Liver (tissue), 9 donors: ENCODE results near the gene KIAA1217. TPM values are rescaled to one million over a fixed set of nuclear protein-coding genes. Genes with fewer than 3 reads are reported as not detected.

ENCODE experiments used
- DNase-seq: peaks from one replicate; pipeline ENCODE4 v3.0.0-alpha.2; 2017; ENCODE audit warnings: low spot score
- H3K27ac ChIP-seq, 2 donors: one replicate each; pipeline ENCODE4 v1.7.0; 2013; ENCODE audit warnings: inconsistent platforms in 2 of 2, low read length in 2 of 2, control low read depth in 1 of 2, low read depth in 1 of 2, mild to moderate bottlenecking in 1 of 2
- H3K27me3 ChIP-seq, 4 donors: one replicate each; pipeline versions ENCODE4 v1.6.1 to v1.7.0; 2013; ENCODE audit warnings: low read length in 3 of 4, inconsistent platforms in 1 of 4, mild to moderate bottlenecking in 1 of 4, moderate library complexity in 1 of 4; ENCODE audit not compliant: control insufficient read depth in 4 of 4, insufficient read depth in 4 of 4
- H3K36me3 ChIP-seq, 4 donors: one replicate each; pipeline versions ENCODE4 v1.6.1 to v1.7.0; 2013; ENCODE audit warnings: low read length in 3 of 4, mild to moderate bottlenecking in 3 of 4, low read depth in 1 of 4, moderate library complexity in 1 of 4; ENCODE audit not compliant: control insufficient read depth in 4 of 4, insufficient read depth in 3 of 4
- H3K4me1 ChIP-seq, 4 donors: one replicate each; pipeline versions ENCODE4 v1.6.1 to v1.7.0; 2013; ENCODE audit warnings: low read length in 3 of 4, mild to moderate bottlenecking in 3 of 4, moderate library complexity in 1 of 4; ENCODE audit not compliant: control insufficient read depth in 4 of 4, insufficient read depth in 4 of 4
- H3K4me3 ChIP-seq, 3 donors: one replicate each; pipeline versions ENCODE4 v1.6.1 to v1.7.0; 2013; ENCODE audit warnings: low read length in 3 of 3, control low read depth in 1 of 3, low read depth in 1 of 3, mild to moderate bottlenecking in 1 of 3
- H3K9ac ChIP-seq, 2 donors: one replicate each; pipeline ENCODE4 v1.7.0; 2013; ENCODE audit warnings: low read length in 2 of 2, mild to moderate bottlenecking in 2 of 2, moderate library complexity in 2 of 2, control low read depth in 1 of 2, low read depth in 1 of 2
- H3K9me3 ChIP-seq, 4 donors: one replicate each; pipeline versions ENCODE4 v1.6.1 to v1.7.0; 2013; ENCODE audit warnings: low read length in 3 of 4; ENCODE audit not compliant: control insufficient read depth in 4 of 4
- FOXA1 ChIP-seq: IDR thresholded peaks from 2 replicates; pipeline ENCODE4 v1.6.1; 2016; ENCODE audit warnings: antibody characterized with exemption
- FOXA2 ChIP-seq: IDR thresholded peaks from 2 replicates; pipeline ENCODE4 v1.6.1; 2016; ENCODE audit warnings: antibody characterized with exemption
- GABPA ChIP-seq, 2 donors: IDR thresholded peaks in 1 of 2; conservative IDR thresholded peaks in 1 of 2; 2 replicates each; pipeline ENCODE4 v1.6.1; 2016; ENCODE audit warnings: antibody characterized with exemption in 2 of 2, mild to moderate bottlenecking in 1 of 2, moderate library complexity in 1 of 2
- HNF4A ChIP-seq, 2 donors: conservative IDR thresholded peaks; 2 replicates each; pipeline ENCODE4 v1.6.1; 2016; ENCODE audit warnings: antibody characterized with exemption in 2 of 2, mild to moderate bottlenecking in 2 of 2
- HNF4G ChIP-seq: IDR thresholded peaks from 2 replicates; pipeline ENCODE4 v1.6.1; 2016; ENCODE audit warnings: antibody characterized with exemption
- JUND ChIP-seq, 2 donors: IDR thresholded peaks; 2 replicates each; pipeline ENCODE4 v1.6.1; 2016; ENCODE audit warnings: antibody characterized with exemption in 2 of 2
- NR2F2 ChIP-seq: IDR thresholded peaks from 2 replicates; pipeline ENCODE4 v1.6.1; 2016; ENCODE audit warnings: antibody characterized with exemption
- RAD21 ChIP-seq, 2 donors: IDR thresholded peaks; 2 replicates each; pipeline ENCODE4 v1.6.1; 2016; ENCODE audit warnings: antibody characterized with exemption in 2 of 2, mild to moderate bottlenecking in 2 of 2
- SP1 ChIP-seq: IDR thresholded peaks from 2 replicates; pipeline ENCODE4 v1.6.1; 2018; ENCODE audit warnings: antibody characterized with exemption, mild to moderate bottlenecking
- TAF1 ChIP-seq: conservative IDR thresholded peaks from 2 replicates; pipeline ENCODE4 v1.6.1; 2016; ENCODE audit warnings: antibody characterized with exemption, mild to moderate bottlenecking
- YY1 ChIP-seq: IDR thresholded peaks from 2 replicates; pipeline ENCODE4 v1.6.1; 2016; ENCODE audit warnings: antibody characterized with exemption, mild to moderate bottlenecking
- WGBS: extraction: QIAGEN DNeasy Blood & Tissue Kit; methylation state at CpG from one replicate; pipeline ENCODE4 v1.1.7; 2013; 5-methylcytosine and 5-hydroxymethylcytosine counted together
- polyA plus RNA-seq, 2 donors: library from polyadenylated mRNA; stranded (reverse) in 1 of 2; unstranded in 1 of 2; fragments of 200-250 nt in 1 of 2; fragments of >200 nt in 1 of 2; fragmentation: Nextera tagmentation in 1 of 2; extraction: Ambion mirVana in 1 of 2; gene quantifications; one replicate each; pipeline versions ENCODE4 v1.2.1 to v1.2.3, GENCODE V29; 2013 to 2015
- total RNA-seq, 2 donors: library from RNA; depleted of rRNA; stranded (reverse); fragments of >200 nt; gene quantifications; one replicate each; pipeline ENCODE4 v1.2.3, GENCODE V29; 2014
- TF ChIP-seq, protein P1 (sequence below): IDR thresholded peaks from 2 replicates; pipeline ENCODE4 v1.6.1; 2016; ENCODE audit warnings: antibody characterized with exemption, mild to moderate bottlenecking
- TF ChIP-seq, protein P2 (sequence below): IDR thresholded peaks from 2 replicates; pipeline ENCODE4 v1.6.1; 2016; ENCODE audit warnings: antibody characterized with exemption
- TF ChIP-seq, protein P3 (sequence below): fragments of 150-350 bp; IDR thresholded peaks from 2 replicates; pipeline ENCODE4 v1.5.1; 2017; ENCODE audit warnings: improper control_type of control experiment, low read depth, low read length; ENCODE audit not compliant: missing input control
- TF ChIP-seq, protein P4 (sequence below): IDR thresholded peaks from 2 replicates; pipeline ENCODE4 v1.6.1; 2016; ENCODE audit warnings: antibody characterized with exemption
- TF ChIP-seq, protein P5 (sequence below): IDR thresholded peaks from 2 replicates; pipeline ENCODE4 v1.6.1; 2016; ENCODE audit warnings: antibody characterized with exemption
- donor health status: healthy.
- donor health status: healthy.
- donor health status: healthy.
- donor health status: healthy.
- donor health status: healthy.

Gene KIAA1217
- total and polyA plus RNA-seq, 4 donors = 4.5 to 12.8 (median 6.8) TPM

DNA sequence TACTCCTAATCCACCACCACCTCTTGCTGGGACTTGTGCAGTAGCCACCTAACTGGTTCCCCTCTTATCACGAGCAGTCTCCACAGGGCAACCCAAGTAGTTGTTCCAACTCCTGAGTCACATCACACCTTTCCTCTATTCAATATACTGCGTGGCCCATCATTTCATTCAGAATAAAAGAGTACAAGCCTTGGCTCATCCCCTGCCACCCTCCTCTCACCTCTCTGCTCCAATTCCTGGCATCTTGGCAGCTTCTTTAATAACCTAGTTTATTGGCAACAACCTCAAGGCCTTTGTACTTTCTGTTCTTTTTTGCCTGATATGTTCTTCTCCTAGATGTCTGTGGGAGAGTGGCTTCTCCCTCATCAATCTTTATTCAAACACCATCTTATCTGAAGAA, 199.4 kb downstream of the KIAA1217 start:
- H3K9ac ChIP-seq = no peak overlapping the region
- no peak for DNase-seq
- H3K27me3 ChIP-seq = no peaks in the 10 kb centered on the region
- WGBS = 92% methylated on average over 2 of the region's 2 CpGs
- no peaks in the 10 kb centered on the region for H3K4me1 ChIP-seq
- no peaks in the 10 kb centered on the region for H3K36me3 ChIP-seq
- H3K27ac ChIP-seq = no peak overlapping the region
- TF ChIP-seq, protein P1, sequence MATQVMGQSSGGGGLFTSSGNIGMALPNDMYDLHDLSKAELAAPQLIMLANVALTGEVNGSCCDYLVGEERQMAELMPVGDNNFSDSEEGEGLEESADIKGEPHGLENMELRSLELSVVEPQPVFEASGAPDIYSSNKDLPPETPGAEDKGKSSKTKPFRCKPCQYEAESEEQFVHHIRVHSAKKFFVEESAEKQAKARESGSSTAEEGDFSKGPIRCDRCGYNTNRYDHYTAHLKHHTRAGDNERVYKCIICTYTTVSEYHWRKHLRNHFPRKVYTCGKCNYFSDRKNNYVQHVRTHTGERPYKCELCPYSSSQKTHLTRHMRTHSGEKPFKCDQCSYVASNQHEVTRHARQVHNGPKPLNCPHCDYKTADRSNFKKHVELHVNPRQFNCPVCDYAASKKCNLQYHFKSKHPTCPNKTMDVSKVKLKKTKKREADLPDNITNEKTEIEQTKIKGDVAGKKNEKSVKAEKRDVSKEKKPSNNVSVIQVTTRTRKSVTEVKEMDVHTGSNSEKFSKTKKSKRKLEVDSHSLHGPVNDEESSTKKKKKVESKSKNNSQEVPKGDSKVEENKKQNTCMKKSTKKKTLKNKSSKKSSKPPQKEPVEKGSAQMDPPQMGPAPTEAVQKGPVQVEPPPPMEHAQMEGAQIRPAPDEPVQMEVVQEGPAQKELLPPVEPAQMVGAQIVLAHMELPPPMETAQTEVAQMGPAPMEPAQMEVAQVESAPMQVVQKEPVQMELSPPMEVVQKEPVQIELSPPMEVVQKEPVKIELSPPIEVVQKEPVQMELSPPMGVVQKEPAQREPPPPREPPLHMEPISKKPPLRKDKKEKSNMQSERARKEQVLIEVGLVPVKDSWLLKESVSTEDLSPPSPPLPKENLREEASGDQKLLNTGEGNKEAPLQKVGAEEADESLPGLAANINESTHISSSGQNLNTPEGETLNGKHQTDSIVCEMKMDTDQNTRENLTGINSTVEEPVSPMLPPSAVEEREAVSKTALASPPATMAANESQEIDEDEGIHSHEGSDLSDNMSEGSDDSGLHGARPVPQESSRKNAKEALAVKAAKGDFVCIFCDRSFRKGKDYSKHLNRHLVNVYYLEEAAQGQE = no peak
- TF ChIP-seq, protein P2, sequence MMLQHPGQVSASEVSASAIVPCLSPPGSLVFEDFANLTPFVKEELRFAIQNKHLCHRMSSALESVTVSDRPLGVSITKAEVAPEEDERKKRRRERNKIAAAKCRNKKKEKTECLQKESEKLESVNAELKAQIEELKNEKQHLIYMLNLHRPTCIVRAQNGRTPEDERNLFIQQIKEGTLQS = no peak
- no peak for TF ChIP-seq FOXA2
- no peaks in the 10 kb centered on the region for H3K9me3 ChIP-seq
- no peak overlapping the region for H3K4me3 ChIP-seq

DNA sequence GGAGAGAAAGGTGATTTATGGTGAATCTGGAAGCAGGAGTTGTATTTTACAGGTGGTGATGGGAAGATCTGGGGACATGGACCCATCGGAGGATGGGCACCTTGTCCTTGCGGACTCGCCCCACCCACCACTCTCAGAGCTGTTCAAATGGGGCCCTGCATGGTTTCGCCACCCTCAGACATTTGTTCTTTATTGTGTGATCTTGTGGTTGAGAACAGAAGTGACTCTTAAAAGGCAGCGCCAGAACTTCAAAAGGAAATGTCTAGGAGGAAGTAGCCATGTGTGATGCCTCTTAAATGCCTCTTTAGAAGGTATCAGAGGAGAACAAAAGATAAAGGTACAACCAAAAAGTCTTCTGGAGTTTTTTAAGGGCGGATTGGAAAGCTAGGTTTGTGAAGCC, 205.7 kb downstream of the KIAA1217 start:
- 92% methylated on average over 6 of the region's 6 CpGs for WGBS

More for the DNA sequence above, 205.7 kb downstream of the KIAA1217 start:
- Histone ChIP-seq H3K9me3 (no peaks in the 10 kb centered on the region), H3K9ac (no peak overlapping the region), H3K27ac (no peak overlapping the region), H3K27me3 (no peaks in the 10 kb centered on the region), H3K4me3 (no peak overlapping the region), H3K4me1 (no peaks in the 10 kb centered on the region), H3K36me3 (no peaks in the 10 kb centered on the region)
- TF ChIP-seq, protein P3, sequence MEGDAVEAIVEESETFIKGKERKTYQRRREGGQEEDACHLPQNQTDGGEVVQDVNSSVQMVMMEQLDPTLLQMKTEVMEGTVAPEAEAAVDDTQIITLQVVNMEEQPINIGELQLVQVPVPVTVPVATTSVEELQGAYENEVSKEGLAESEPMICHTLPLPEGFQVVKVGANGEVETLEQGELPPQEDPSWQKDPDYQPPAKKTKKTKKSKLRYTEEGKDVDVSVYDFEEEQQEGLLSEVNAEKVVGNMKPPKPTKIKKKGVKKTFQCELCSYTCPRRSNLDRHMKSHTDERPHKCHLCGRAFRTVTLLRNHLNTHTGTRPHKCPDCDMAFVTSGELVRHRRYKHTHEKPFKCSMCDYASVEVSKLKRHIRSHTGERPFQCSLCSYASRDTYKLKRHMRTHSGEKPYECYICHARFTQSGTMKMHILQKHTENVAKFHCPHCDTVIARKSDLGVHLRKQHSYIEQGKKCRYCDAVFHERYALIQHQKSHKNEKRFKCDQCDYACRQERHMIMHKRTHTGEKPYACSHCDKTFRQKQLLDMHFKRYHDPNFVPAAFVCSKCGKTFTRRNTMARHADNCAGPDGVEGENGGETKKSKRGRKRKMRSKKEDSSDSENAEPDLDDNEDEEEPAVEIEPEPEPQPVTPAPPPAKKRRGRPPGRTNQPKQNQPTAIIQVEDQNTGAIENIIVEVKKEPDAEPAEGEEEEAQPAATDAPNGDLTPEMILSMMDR = no peak
- no peak for TF ChIP-seq GABPA (IDR thresholded peaks at IDR 0.05 in 1 of 2, conservative IDR thresholded peaks at IDR 0.05 in 1 of 2)
- no peak for TF ChIP-seq SP1
- TF ChIP-seq YY1 = no peak
- no peak for TF ChIP-seq FOXA1
- no peak for TF ChIP-seq FOXA2
- TF ChIP-seq, protein P4, sequence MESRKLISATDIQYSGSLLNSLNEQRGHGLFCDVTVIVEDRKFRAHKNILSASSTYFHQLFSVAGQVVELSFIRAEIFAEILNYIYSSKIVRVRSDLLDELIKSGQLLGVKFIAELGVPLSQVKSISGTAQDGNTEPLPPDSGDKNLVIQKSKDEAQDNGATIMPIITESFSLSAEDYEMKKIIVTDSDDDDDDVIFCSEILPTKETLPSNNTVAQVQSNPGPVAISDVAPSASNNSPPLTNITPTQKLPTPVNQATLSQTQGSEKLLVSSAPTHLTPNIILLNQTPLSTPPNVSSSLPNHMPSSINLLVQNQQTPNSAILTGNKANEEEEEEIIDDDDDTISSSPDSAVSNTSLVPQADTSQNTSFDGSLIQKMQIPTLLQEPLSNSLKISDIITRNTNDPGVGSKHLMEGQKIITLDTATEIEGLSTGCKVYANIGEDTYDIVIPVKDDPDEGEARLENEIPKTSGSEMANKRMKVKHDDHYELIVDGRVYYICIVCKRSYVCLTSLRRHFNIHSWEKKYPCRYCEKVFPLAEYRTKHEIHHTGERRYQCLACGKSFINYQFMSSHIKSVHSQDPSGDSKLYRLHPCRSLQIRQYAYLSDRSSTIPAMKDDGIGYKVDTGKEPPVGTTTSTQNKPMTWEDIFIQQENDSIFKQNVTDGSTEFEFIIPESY = no peak
- TF ChIP-seq, protein P5, sequence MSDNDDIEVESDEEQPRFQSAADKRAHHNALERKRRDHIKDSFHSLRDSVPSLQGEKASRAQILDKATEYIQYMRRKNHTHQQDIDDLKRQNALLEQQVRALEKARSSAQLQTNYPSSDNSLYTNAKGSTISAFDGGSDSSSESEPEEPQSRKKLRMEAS = no peak
- TF ChIP-seq, protein P1 = no peak
- no peak for TF ChIP-seq TAF1
- TF ChIP-seq, protein P2 = no peak
- no peak for TF ChIP-seq RAD21 (IDR thresholded peaks at IDR 0.05)
- no peak for TF ChIP-seq HNF4A (conservative IDR thresholded peaks at IDR 0.05)
- TF ChIP-seq HNF4G = no peak
- no peak for TF ChIP-seq JUND (IDR thresholded peaks at IDR 0.05)
- no peak for TF ChIP-seq NR2F2
- DNase-seq = no peak
